GM23338 (cell line): ENCODE results near the gene PDIA5. TPM values are rescaled to one million over a fixed set of nuclear protein-coding genes. Genes with fewer than 3 reads are reported as not detected.

Experiments used
- ATAC-seq: fragments of 200-7000 bp; cut with Tn5 transposase; 3 replicates; pipeline ENCODE4 v1.9.1; 2020
- DNase-seq: peaks from one replicate; pipeline ENCODE4 v3.0.0-alpha.2; 2015; ENCODE audit warnings: low spot score
- H2AFZ ChIP-seq: fragments of 200-600 bp; sonication (generic); 2 replicates; pipeline ENCODE4 v1.8.0; 2016; ENCODE audit warnings: antibody characterized with exemption, mild to moderate bottlenecking, moderate library complexity
- H3F3A ChIP-seq: fragments of 200-600 bp; sonication (generic); replicated peaks from 2 replicates; pipeline ENCODE4 v1.8.0; 2017; ENCODE audit warnings: antibody characterized with exemption, mixed run types, low read depth
- H3K27ac ChIP-seq: fragments of 200-600 bp; sonication (generic); 2 replicates; pipeline ENCODE4 v1.6.1; 2016; ENCODE audit warnings: low read depth
- H3K27me3 ChIP-seq: fragments of 200-600 bp; sonication (generic); 2 replicates; pipeline ENCODE4 v1.8.0; 2016; ENCODE audit warnings: mild to moderate bottlenecking, mixed run types, moderate library complexity; ENCODE audit not compliant: insufficient read depth
- H3K36me3 ChIP-seq: fragments of 200-600 bp; sonication (generic); 2 replicates; pipeline ENCODE4 v1.8.0; 2016; ENCODE audit warnings: mild to moderate bottlenecking; ENCODE audit not compliant: insufficient read depth
- H3K4me1 ChIP-seq: fragments of 200-600 bp; sonication (generic); 2 replicates; pipeline ENCODE4 v1.8.0; 2016; ENCODE audit warnings: mild to moderate bottlenecking, moderate library complexity; ENCODE audit not compliant: insufficient read depth
- H3K4me2 ChIP-seq: fragments of 200-600 bp; sonication (generic); 2 replicates; pipeline ENCODE4 v1.7.1; 2017; ENCODE audit warnings: mixed run types
- H3K4me3 ChIP-seq: fragments of 200-600 bp; sonication (generic); 2 replicates; pipeline ENCODE4 v1.6.1; 2016; ENCODE audit warnings: mixed run types
- H3K79me2 ChIP-seq: fragments of 200-600 bp; sonication (generic); replicated peaks from 2 replicates; pipeline ENCODE4 v1.8.0; 2017; ENCODE audit warnings: mild to moderate bottlenecking; ENCODE audit not compliant: insufficient read depth
- H3K9me2 ChIP-seq: fragments of 200-600 bp; sonication (generic); 2 replicates; pipeline ENCODE4 v1.8.0; 2017; ENCODE audit not compliant: insufficient read depth
- H4K20me1 ChIP-seq: fragments of 200-600 bp; sonication (generic); replicated peaks from 2 replicates; pipeline ENCODE4 v1.8.0; 2017; ENCODE audit warnings: mild to moderate bottlenecking; ENCODE audit not compliant: insufficient read depth
- H3K27ac Mint-ChIP-seq: 2 replicates; pipeline ENCODE4 v1.8.0; 2020; ENCODE audit warnings: inconsistent platforms, mild to moderate bottlenecking, moderate library complexity, mixed read lengths
- H3K27me3 Mint-ChIP-seq: 3 replicates; pipeline ENCODE4 v1.8.0; 2022; ENCODE audit warnings: low read depth, mild to moderate bottlenecking, moderate library complexity, mixed read lengths, inconsistent platforms; ENCODE audit not compliant: insufficient read depth, poor library complexity
- H3K36me3 Mint-ChIP-seq: 3 replicates; pipeline ENCODE4 v1.8.0; 2021; ENCODE audit warnings: low read depth, mild to moderate bottlenecking, inconsistent platforms, moderate library complexity, mixed read lengths
- H3K4me1 Mint-ChIP-seq: 3 replicates; pipeline ENCODE4 v1.8.0; 2020; ENCODE audit warnings: mild to moderate bottlenecking, inconsistent platforms, mixed read lengths
- H3K4me3 Mint-ChIP-seq: 3 replicates; pipeline ENCODE4 v1.8.0; 2021; ENCODE audit warnings: moderate library complexity, mild to moderate bottlenecking, inconsistent platforms, mixed read lengths
- H3K9me3 Mint-ChIP-seq: 3 replicates; pipeline ENCODE4 v1.8.0; 2020; ENCODE audit warnings: moderate library complexity, mild to moderate bottlenecking, inconsistent platforms, mixed read lengths
- CREB1 ChIP-seq: fragments of 250-450 bp; sonication (Bioruptor Pico); IDR thresholded peaks from 2 replicates; pipeline ENCODE4 v1.5.0; 2020; ENCODE audit warnings: low read depth, mild to moderate bottlenecking, moderate library complexity
- ETS1 ChIP-seq: IDR thresholded peaks from 2 replicates; pipeline ENCODE4 v1.6.1; 2016; ENCODE audit warnings: antibody characterized with exemption
- EZH2 ChIP-seq: fragments of 200-600 bp; sonication (generic); IDR thresholded peaks from one replicate; pipeline ENCODE4 v1.8.0; 2017; ENCODE audit warnings: antibody characterized with exemption, mild to moderate bottlenecking, low read depth; ENCODE audit not compliant: unreplicated experiment
- EZH2phosphoT487 ChIP-seq: fragments of 200-600 bp; sonication (generic); IDR thresholded peaks from one replicate; pipeline ENCODE4 v1.8.1; 2018; ENCODE audit warnings: antibody characterized with exemption; ENCODE audit not compliant: unreplicated experiment
- JUNB ChIP-seq: IDR thresholded peaks from one replicate; pipeline ENCODE4 v1.6.1; 2016; ENCODE audit warnings: antibody characterized with exemption; ENCODE audit not compliant: unreplicated experiment
- NANOG ChIP-seq: IDR thresholded peaks from 2 replicates; pipeline ENCODE4 v1.6.1; 2016; ENCODE audit warnings: antibody characterized with exemption, borderline replicate concordance
- POLR2AphosphoS5 ChIP-seq: IDR thresholded peaks from 2 replicates; pipeline ENCODE4 v1.6.1; 2016; ENCODE audit warnings: antibody characterized with exemption, low read depth
- STAT1 ChIP-seq: IDR thresholded peaks from one replicate; pipeline ENCODE4 v1.6.1; 2016; ENCODE audit warnings: antibody characterized with exemption; ENCODE audit not compliant: unreplicated experiment
- ZNF114 ChIP-seq: fragments of 250-450 bp; sonication (Bioruptor Pico); IDR thresholded peaks from 2 replicates; pipeline ENCODE4 v1.5.0; 2020; ENCODE audit warnings: mild to moderate bottlenecking, moderate library complexity
- ZNF331 ChIP-seq: fragments of 250-450 bp; sonication (Bioruptor Pico); IDR thresholded peaks from 2 replicates; pipeline ENCODE4 v1.5.0; 2020; ENCODE audit warnings: low read depth, mild to moderate bottlenecking, moderate library complexity
- ZNF462 ChIP-seq: fragments of 250-450 bp; sonication (Bioruptor Pico); IDR thresholded peaks from 2 replicates; pipeline ENCODE4 v1.5.0; 2020; ENCODE audit warnings: mild to moderate bottlenecking, moderate library complexity
- polyA plus RNA-seq: library from polyadenylated mRNA; unstranded; fragments of >200 nt; fragmentation: Nextera tagmentation; extraction: Ambion mirVana; gene quantifications from 2 replicates; pipeline ENCODE4 v1.2.1, GENCODE V29; 2016
- total RNA-seq: library from RNA; depleted of rRNA; stranded (reverse); fragments of >200 nt; shearing (Covaris generic); gene quantifications from 2 replicates; pipeline ENCODE4 v1.2.3, GENCODE V29; 2014
- TF ChIP-seq, protein P1 (sequence below): IDR thresholded peaks from one replicate; pipeline ENCODE4 v1.6.1; 2018; ENCODE audit warnings: antibody characterized with exemption; ENCODE audit not compliant: unreplicated experiment
- TF ChIP-seq, protein P2 (sequence below), 2 experiments: fragments of 200-600 bp in 1 of 2; sonication (generic) in 1 of 2; conservative IDR thresholded peaks; 2 replicates each; pipeline versions ENCODE4 v1.5.1 to v1.6.1; 2016 to 2017; ENCODE audit warnings: antibody characterized with exemption in 2 of 2, low read depth in 2 of 2, mild to moderate bottlenecking in 2 of 2, moderate library complexity in 1 of 2

PDIA5 gene
- total and polyA plus RNA-seq, 2 experiments from 2014 or later = 22.9 to 28.1 TPM

- H3K4me3 Mint-ChIP-seq = no peak overlapping the region
- H3K9me3 Mint-ChIP-seq = no peaks in the 10 kb centered on the region
- Histone ChIP-seq H3K79me2 (no peaks in the 10 kb centered on the region), H3K4me3 (no peak overlapping the region), H3K4me2 (no peak overlapping the region), H3K9me2 (peaks cover 3% of the 10 kb centered on the region; the same call in 1 of the 2 replicates), H2AFZ (no peak overlapping the region), H3K27me3 (no peaks in the 10 kb centered on the region), H4K20me1 (no peaks in the 10 kb centered on the region; the same call in 1 of the 2 replicates), H3K4me1 (peaks cover 6% of the 10 kb centered on the region), H3K36me3 (no peaks in the 10 kb centered on the region), H3K27ac (no peak overlapping the region), H3F3A (no peaks in the 10 kb centered on the region; the same call in 1 of the 2 replicates)
- H3K4me1 Mint-ChIP-seq = peaks cover 15% of the 10 kb centered on the region
- no peaks in the 10 kb centered on the region for H3K27me3 Mint-ChIP-seq
- ATAC-seq (no peak), DNase-seq (no peak)
- TF ChIP-seq EZH2 = no peak
- TF ChIP-seq ETS1 = no peak
- TF ChIP-seq EZH2phosphoT487 = no peak
- TF ChIP-seq ZNF462 (CRISPR knock-in tag) = no peak
- TF ChIP-seq POLR2AphosphoS5 = no peak
- TF ChIP-seq, protein P1, sequence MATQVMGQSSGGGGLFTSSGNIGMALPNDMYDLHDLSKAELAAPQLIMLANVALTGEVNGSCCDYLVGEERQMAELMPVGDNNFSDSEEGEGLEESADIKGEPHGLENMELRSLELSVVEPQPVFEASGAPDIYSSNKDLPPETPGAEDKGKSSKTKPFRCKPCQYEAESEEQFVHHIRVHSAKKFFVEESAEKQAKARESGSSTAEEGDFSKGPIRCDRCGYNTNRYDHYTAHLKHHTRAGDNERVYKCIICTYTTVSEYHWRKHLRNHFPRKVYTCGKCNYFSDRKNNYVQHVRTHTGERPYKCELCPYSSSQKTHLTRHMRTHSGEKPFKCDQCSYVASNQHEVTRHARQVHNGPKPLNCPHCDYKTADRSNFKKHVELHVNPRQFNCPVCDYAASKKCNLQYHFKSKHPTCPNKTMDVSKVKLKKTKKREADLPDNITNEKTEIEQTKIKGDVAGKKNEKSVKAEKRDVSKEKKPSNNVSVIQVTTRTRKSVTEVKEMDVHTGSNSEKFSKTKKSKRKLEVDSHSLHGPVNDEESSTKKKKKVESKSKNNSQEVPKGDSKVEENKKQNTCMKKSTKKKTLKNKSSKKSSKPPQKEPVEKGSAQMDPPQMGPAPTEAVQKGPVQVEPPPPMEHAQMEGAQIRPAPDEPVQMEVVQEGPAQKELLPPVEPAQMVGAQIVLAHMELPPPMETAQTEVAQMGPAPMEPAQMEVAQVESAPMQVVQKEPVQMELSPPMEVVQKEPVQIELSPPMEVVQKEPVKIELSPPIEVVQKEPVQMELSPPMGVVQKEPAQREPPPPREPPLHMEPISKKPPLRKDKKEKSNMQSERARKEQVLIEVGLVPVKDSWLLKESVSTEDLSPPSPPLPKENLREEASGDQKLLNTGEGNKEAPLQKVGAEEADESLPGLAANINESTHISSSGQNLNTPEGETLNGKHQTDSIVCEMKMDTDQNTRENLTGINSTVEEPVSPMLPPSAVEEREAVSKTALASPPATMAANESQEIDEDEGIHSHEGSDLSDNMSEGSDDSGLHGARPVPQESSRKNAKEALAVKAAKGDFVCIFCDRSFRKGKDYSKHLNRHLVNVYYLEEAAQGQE = no peak
- TF ChIP-seq, protein P2, sequence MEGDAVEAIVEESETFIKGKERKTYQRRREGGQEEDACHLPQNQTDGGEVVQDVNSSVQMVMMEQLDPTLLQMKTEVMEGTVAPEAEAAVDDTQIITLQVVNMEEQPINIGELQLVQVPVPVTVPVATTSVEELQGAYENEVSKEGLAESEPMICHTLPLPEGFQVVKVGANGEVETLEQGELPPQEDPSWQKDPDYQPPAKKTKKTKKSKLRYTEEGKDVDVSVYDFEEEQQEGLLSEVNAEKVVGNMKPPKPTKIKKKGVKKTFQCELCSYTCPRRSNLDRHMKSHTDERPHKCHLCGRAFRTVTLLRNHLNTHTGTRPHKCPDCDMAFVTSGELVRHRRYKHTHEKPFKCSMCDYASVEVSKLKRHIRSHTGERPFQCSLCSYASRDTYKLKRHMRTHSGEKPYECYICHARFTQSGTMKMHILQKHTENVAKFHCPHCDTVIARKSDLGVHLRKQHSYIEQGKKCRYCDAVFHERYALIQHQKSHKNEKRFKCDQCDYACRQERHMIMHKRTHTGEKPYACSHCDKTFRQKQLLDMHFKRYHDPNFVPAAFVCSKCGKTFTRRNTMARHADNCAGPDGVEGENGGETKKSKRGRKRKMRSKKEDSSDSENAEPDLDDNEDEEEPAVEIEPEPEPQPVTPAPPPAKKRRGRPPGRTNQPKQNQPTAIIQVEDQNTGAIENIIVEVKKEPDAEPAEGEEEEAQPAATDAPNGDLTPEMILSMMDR (conservative IDR thresholded peaks at IDR 0.05; ENCODE audit: low read depth in 2 of 2) = no peak
- no peak for TF ChIP-seq CREB1 (CRISPR knock-in tag)
- TF ChIP-seq NANOG = no peak
- no peak for TF ChIP-seq ZNF331 (CRISPR knock-in tag)
- TF ChIP-seq JUNB = no peak
- no peak for TF ChIP-seq ZNF114 (CRISPR knock-in tag)
- TF ChIP-seq STAT1 = no peak
- H3K27ac Mint-ChIP-seq = no peak overlapping the region
- H3K36me3 Mint-ChIP-seq = no peaks in the 10 kb centered on the region
Observed at GRCh38 chr3:123048480-123049237, 18.2 kb upstream of the PDIA5 start.
